ENCODE results near the gene LASP1NB.
A peak's percentile ranks its signal among the peaks of the same experiment; 100 is the strongest.
"Not testable (repeated sequence)": the region's sequence is repeated elsewhere in the genome, so short reads cannot be mapped to it uniquely, and the experiment has no call there.

The LASP1NB gene

GRCh38 chr17:38922538-38923297 is 2.7 kb upstream of the LASP1NB start:
- Histone ChIP-seq H3K27me3 (replicated peaks; ENCODE audit: insufficient read depth, low read depth, low read length, poor library complexity) (no peaks in the 10 kb centered on the region), H3K4me1 (ENCODE audit: insufficient read depth, low read length, poor library complexity, severe bottlenecking) (peaks cover 7% of the 10 kb centered on the region), H3K27ac (ENCODE audit: low read depth, low read length, poor library complexity, severe bottlenecking) (no peak overlapping the region), H3K9me3 (ENCODE audit: low read depth, low read length, poor library complexity, severe bottlenecking) (no peaks in the 10 kb centered on the region), H3K4me3 (ENCODE audit: low read depth, low read length, poor library complexity, severe bottlenecking) (no peak overlapping the region), H3K36me3 (ENCODE audit: insufficient read depth, low read length, poor library complexity, severe bottlenecking) (no peaks in the 10 kb centered on the region)
- ChIA-PET CTCF (no interaction called here), POLR2A (ENCODE audit: low non-redundant PET) (no interaction called here)
- peak; percentile 64 for DNase-seq (ENCODE audit: low spot score)
- BruUV-seq (replicated peaks) = no TSS peak
- TF ChIP-seq CTCF (conservative IDR thresholded peaks at IDR 0.05; ENCODE audit: low read depth, low read length) (no peak), EZH2 (IDR thresholded peaks at IDR 0.05; ENCODE audit: borderline replicate concordance, low read depth, low read length, poor library complexity, severe bottlenecking) (no peak)
- intact Hi-C loops (cut with micrococcal nuclease; ENCODE audit: unreplicated experiment) = no loop called here

DNA sequence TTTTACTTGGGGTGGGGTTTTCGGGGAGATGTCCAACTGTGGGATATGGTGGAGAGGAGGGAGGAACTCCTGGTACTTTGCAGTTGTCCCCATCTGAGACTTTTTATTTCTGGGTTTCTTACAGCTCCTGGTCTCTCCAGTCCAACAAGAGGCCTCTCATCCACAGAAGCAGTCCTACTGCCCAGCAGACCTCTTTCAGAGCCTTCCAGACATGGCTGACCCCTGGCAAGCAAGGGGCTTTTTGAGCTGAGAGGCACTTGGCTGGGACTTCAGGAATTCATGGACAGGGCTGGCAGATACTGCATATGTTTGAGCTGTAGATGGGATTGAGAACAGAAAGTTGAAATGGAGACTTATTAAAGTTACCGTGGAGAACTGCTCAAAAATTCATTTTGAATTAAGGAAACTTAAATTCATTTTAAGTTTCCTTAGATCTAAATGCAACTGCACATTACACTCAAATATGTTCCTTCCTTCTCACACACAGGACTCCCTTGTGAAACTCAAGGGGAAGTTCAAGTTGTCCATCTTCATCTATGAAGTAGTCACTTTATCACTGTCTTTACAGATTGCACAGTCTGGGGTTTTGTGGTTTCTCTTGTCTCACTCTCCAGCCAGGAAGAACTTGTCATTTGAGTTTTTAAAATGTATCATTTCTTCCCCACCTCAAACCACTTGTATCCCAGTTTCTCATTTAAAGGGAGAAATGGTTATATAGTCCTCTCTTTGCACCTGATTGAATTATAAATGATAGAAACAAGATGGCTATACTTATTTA is 1.1 kb downstream of the LASP1NB start:
- ChIA-PET CTCF (no interaction called here), POLR2A (ENCODE audit: low non-redundant PET) (no interaction called here)
- Histone ChIP-seq H3K36me3 (ENCODE audit: insufficient read depth, low read length, poor library complexity, severe bottlenecking) (no peaks in the 10 kb centered on the region), H3K4me3 (ENCODE audit: low read depth, low read length, poor library complexity, severe bottlenecking) (no peak overlapping the region), H3K27me3 (replicated peaks; ENCODE audit: insufficient read depth, low read depth, low read length, poor library complexity) (no peaks in the 10 kb centered on the region), H3K9me3 (ENCODE audit: low read depth, low read length, poor library complexity, severe bottlenecking) (no peaks in the 10 kb centered on the region), H3K27ac (ENCODE audit: low read depth, low read length, poor library complexity, severe bottlenecking) (no peak overlapping the region), H3K4me1 (ENCODE audit: insufficient read depth, low read length, poor library complexity, severe bottlenecking) (peaks cover 7% of the 10 kb centered on the region)
- no TSS peak for BruUV-seq (replicated peaks)
- DNase-seq (ENCODE audit: low spot score) = no peak
- no peak for TF ChIP-seq EZH2 (IDR thresholded peaks at IDR 0.05; ENCODE audit: borderline replicate concordance, low read depth, low read length, poor library complexity, severe bottlenecking)
- no peak for TF ChIP-seq CTCF (conservative IDR thresholded peaks at IDR 0.05; ENCODE audit: low read depth, low read length)
- intact Hi-C loops (cut with micrococcal nuclease; ENCODE audit: unreplicated experiment) = no loop called here

- H3K4me1 ChIP-seq (ENCODE audit: insufficient read depth, low read length, poor library complexity, severe bottlenecking); H3K27ac ChIP-seq (ENCODE audit: low read depth, low read length, poor library complexity, severe bottlenecking); POLR2A ChIA-PET (ENCODE audit: low non-redundant PET); H3K36me3 ChIP-seq (ENCODE audit: insufficient read depth, low read length, poor library complexity, severe bottlenecking); H3K4me3 ChIP-seq (ENCODE audit: low read depth, low read length, poor library complexity, severe bottlenecking); H3K27me3 ChIP-seq (replicated peaks; ENCODE audit: insufficient read depth, low read depth, low read length, poor library complexity); DNase-seq (ENCODE audit: low spot score); BruUV-seq (replicated peaks); H3K9me3 ChIP-seq (ENCODE audit: low read depth, low read length, poor library complexity, severe bottlenecking); CTCF ChIA-PET; intact Hi-C loops (cut with micrococcal nuclease; ENCODE audit: unreplicated experiment): not testable (repeated sequence)
Measured at GRCh38 chr17:38930782-38931181, 5.4 kb downstream of the LASP1NB start.

DNA sequence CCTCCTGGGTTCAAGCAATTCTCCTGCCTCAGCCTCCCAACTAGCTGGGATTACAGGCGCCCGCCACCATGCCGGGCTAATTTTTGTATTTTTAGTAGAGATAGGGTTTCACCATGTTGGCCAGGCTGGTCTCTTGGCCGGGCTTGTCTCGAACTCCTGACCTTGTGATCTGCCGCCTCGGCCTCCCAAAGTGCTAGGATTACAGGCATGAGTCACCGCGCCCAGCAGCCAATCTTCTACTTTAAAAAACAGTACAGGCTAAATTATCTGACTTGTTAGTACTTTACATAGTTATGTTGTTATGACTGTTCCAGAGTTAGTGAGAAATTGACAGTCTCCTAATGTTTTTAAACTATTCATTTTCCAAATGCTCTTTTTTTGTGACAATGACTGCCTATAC is 8.5 kb downstream of the LASP1NB start:
- DNase-seq (ENCODE audit: low spot score); H3K4me1 ChIP-seq (ENCODE audit: insufficient read depth, low read length, poor library complexity, severe bottlenecking); H3K27ac ChIP-seq (ENCODE audit: low read depth, low read length, poor library complexity, severe bottlenecking); H3K4me3 ChIP-seq (ENCODE audit: low read depth, low read length, poor library complexity, severe bottlenecking); H3K27me3 ChIP-seq (replicated peaks; ENCODE audit: insufficient read depth, low read depth, low read length, poor library complexity); intact Hi-C loops (cut with micrococcal nuclease; ENCODE audit: unreplicated experiment); H3K36me3 ChIP-seq (ENCODE audit: insufficient read depth, low read length, poor library complexity, severe bottlenecking); CTCF ChIA-PET; H3K9me3 ChIP-seq (ENCODE audit: low read depth, low read length, poor library complexity, severe bottlenecking); BruUV-seq (replicated peaks); POLR2A ChIA-PET (ENCODE audit: low non-redundant PET): not testable (repeated sequence)
